Measurements from ENCODE around the gene DCC.

DNA sequence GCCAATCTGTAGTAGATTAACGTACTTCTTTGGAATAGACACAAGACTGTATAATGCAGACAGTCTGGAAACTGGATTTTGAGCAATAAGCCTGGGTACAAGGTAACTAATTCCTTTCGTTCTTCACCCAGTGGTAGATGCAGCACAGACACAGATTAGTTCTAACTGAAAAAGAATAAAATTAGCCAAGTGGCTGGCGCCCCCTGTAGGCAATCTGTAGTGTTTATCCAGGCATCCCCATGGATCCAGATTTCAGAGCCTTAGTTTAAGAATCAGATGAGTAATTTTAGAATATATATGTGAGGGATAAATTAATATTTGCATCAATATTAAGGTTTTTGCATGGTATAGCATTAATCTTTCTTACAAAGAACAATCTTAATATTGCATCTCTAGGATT, 563.9 kb downstream of the DCC start:
- TF ChIP-seq GATA3 (IDR thresholded peaks at IDR 0.05; ENCODE audit: low read depth, low read length) (no peak), GATA2 (IDR thresholded peaks at IDR 0.05; ENCODE audit: low read depth, low read length) (no peak)
